Activated T-cell treated with anti-CD3 and anti-CD28 coated beads, Interleukin-2, amount 50 U/mL, for 4 hours (primary cell): ENCODE results near the gene ZC3H12A. TPM values are rescaled to one million over a fixed set of nuclear protein-coding genes. Genes with fewer than 3 reads are reported as not detected.
A peak's percentile ranks its signal among the peaks of the same experiment; 100 is the strongest.
"Not testable (repeated sequence)": the region's sequence is repeated elsewhere in the genome, so short reads cannot be mapped to it uniquely, and the experiment has no call there.

Source experiments
- ATAC-seq, 2 donors: fragments of 200-7000 bp; cut with Tn5 transposase; one replicate each; pipeline ENCODE4 v1.10.0; 2021
- DNase-seq: peaks from one replicate; pipeline ENCODE4 v3.0.0-alpha.2; 2020
- H3K27me3 Mint-ChIP-seq: one replicate; pipeline ENCODE4 v1.8.0; 2021; ENCODE audit warnings: low read depth, mixed read lengths
- H3K36me3 Mint-ChIP-seq: one replicate; pipeline ENCODE4 v1.8.0; 2022; ENCODE audit warnings: mixed read lengths; ENCODE audit not compliant: insufficient read depth
- H3K4me1 Mint-ChIP-seq: one replicate; pipeline ENCODE4 v1.8.0; 2021; ENCODE audit warnings: low read depth, mixed read lengths
- H3K4me3 Mint-ChIP-seq: one replicate; pipeline ENCODE4 v1.8.0; 2021; ENCODE audit warnings: mild to moderate bottlenecking, moderate library complexity, mixed read lengths
- H3K9me3 Mint-ChIP-seq: one replicate; pipeline ENCODE4 v1.8.0; 2021; ENCODE audit warnings: mixed read lengths
- total RNA-seq, 3 donors: library from RNA; stranded (reverse); gene quantifications; one replicate each; pipeline ENCODE4 v1.2.1, GENCODE V29; 2021

The ZC3H12A gene
- total RNA-seq, 3 donors from 2014 or later, result 48.7 to 64.8 (median 59.8) TPM

DNA sequence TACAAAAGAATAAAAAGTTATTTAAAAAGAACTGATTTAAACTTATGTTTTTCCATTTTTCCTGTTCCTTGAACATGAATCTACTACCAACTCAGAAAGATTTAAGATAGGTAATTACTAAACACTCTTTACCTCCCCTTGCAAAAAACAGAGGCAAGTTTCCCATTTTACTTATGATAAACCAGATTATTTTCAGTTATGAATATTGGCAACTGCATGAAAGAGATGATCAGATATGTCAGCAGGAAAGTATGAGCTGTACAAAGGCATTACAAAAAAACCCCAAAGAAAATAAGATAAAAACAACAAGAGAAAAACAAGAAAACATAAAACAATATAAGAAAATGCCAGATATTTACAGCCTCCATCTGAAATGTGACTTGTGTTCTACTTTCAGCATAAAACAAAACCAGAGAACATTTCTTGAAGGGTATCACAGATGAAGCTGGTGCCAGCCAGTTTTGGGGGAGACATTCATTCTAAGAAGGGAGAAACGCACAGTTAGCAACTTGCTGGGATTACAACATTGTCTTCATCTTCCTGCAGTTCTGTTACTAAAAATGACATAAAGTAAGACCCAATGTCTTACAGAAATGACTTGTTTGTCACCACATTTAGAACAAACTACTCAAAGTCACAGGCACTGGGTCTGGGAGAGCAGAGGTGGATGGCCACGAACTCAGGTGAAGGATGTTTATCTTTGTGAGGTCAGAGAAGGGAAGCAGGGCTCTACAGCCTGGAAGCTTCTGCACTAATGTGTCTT is 19.1 kb downstream of the ZC3H12A start:
- Mint-ChIP-seq H3K27me3 (no peaks in the 10 kb centered on the region), H3K9me3 (no peaks in the 10 kb centered on the region), H3K4me1 (peaks cover 11% of the 10 kb centered on the region), H3K4me3 (no peak overlapping the region), H3K36me3 (peaks cover 24% of the 10 kb centered on the region)
- ATAC-seq (peak; percentile 37 to 61), DNase-seq (no peak)

GRCh38 chr1:37495875-37496274 is 21.5 kb downstream of the ZC3H12A start:
- no peak for ATAC-seq
- Mint-ChIP-seq H3K36me3 (peaks cover 25% of the 10 kb centered on the region), H3K4me1 (peaks cover 11% of the 10 kb centered on the region)

DNA sequence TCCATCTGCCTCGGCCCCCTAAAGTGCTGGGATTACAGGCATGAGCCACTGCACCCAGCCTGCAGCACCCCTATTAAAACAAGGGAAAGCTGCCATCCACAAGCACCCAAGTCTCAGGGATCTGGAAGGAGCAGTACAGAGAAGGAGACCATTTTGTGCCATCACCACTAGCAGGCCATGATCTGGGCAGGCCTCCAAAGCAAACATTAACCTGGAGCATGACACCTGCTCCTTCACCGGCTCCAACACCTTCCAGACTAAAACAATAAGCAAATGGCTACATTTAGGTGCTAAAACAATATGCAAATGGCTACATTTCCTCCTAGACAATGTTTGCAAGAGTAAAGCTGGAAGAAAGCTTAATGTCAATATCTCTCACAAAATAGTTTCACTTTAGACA is 23.5 kb downstream of the ZC3H12A start:
- ATAC-seq, result no peak
- Mint-ChIP-seq H3K9me3 (no peaks in the 10 kb centered on the region), H3K4me1 (peaks cover 11% of the 10 kb centered on the region), H3K27me3 (no peaks in the 10 kb centered on the region), H3K36me3 (peaks cover 31% of the 10 kb centered on the region), H3K4me3 (no peak overlapping the region)
- no peak for DNase-seq

More at GRCh38 chr1:37495875-37496274, 21.5 kb downstream of the ZC3H12A start:
- Mint-ChIP-seq H3K4me3 (no peak overlapping the region), H3K9me3 (no peaks in the 10 kb centered on the region), H3K27me3 (no peaks in the 10 kb centered on the region)
- no peak for DNase-seq

DNA sequence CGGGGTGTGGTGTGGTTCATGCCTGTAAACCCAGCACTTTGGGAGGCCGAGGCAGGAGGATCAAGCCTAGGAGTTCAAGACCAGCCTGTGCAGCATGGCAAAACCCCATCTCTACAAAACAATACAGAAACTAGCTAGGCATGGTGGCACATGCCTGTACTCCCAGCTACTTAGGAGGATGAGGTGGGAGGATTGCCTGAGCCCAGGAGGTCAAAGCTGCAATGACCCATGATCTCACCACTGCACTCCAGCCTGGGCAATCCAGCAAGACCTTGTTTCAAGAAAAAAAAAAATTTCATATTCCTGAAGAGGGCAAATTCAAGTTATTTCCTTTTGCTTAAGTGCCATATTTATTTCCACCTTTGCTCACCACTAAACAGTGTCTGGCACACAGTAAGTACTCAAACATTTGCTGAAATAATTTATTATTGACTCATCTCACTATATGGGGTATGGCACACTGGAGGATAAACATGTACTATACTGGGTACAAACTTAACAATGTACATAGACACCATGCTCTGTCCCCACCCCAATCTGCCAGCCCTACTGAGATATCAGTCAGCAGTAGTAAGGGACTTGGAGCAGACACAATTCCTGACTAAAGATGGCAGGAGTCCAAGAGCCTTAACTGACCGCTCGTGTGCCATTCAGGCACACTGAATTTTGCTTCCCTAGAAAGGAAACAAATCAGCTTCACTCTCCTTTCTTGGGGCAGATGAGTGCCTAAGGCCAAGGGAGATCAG is 24.7 kb downstream of the ZC3H12A start:
- ATAC-seq (no peak), DNase-seq (no peak)
- Mint-ChIP-seq H3K9me3 (no peaks in the 10 kb centered on the region), H3K4me3 (no peak overlapping the region), H3K36me3 (peaks cover 24% of the 10 kb centered on the region), H3K27me3 (no peaks in the 10 kb centered on the region), H3K4me1 (peaks cover 7% of the 10 kb centered on the region)

GRCh38 chr1:37501661-37502060 is 27.3 kb downstream of the ZC3H12A start:
- Mint-ChIP-seq H3K9me3 (no peaks in the 10 kb centered on the region), H3K27me3 (no peaks in the 10 kb centered on the region), H3K4me3 (no peak overlapping the region), H3K36me3 (peaks cover 29% of the 10 kb centered on the region), H3K4me1 (peaks cover 8% of the 10 kb centered on the region)
- ATAC-seq (no peak), DNase-seq (no peak)

DNA sequence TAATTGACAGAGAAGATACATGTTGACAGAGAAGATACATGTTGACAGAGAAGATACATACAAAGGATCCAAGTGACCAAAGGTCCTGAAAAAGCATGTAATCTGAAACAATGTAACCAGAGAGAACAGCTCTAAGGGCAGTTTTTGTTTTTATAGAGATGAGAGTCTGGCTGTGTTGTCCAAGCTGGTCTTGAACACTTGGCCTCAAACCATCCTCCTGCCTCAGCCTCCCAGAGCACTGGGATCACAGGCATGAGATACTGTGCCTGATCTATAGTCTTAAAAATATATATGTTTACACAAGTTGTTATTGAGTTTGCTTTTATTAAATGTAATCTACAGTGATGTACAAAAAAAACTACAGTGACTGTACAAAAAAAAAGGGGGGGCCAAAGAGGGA is 27.7 kb downstream of the ZC3H12A start:
- no peak for DNase-seq
- Mint-ChIP-seq H3K4me3 (no peak overlapping the region), H3K27me3 (no peaks in the 10 kb centered on the region), H3K36me3 (peaks cover 31% of the 10 kb centered on the region), H3K9me3 (no peaks in the 10 kb centered on the region), H3K4me1 (peaks cover 6% of the 10 kb centered on the region)
- no peak for ATAC-seq

DNA sequence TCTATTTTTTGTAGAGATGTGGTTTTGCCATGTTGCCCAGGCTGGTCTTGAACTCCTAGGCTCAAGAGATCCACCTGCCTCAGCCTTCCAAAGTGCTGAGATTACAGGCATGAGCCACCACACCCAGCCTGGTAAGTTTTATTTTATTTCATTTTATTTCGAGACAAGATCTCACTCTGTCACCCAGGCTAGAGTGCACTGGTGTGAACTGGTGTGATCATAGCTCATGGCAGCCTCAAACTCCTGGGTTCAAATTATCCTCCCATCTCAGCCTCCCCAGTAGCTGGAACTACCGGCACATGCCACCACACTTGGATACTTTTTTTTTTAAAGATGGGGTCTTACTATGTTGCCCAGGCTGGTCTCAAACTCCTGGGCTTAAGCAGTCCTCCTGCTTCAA is 28.4 kb downstream of the ZC3H12A start:
- not testable (repeated sequence) for ATAC-seq, H3K4me3 Mint-ChIP-seq, H3K9me3 Mint-ChIP-seq, DNase-seq, H3K4me1 Mint-ChIP-seq, H3K27me3 Mint-ChIP-seq
- H3K36me3 Mint-ChIP-seq, result peaks cover 36% of the 10 kb centered on the region

GRCh38 chr1:37506740-37507139 is 32.4 kb downstream of the ZC3H12A start:
- H3K27me3 Mint-ChIP-seq, result no peaks in the 10 kb centered on the region
- peaks cover 37% of the 10 kb centered on the region for H3K36me3 Mint-ChIP-seq
- no peaks in the 10 kb centered on the region for H3K9me3 Mint-ChIP-seq
- peaks cover 20% of the 10 kb centered on the region for H3K4me1 Mint-ChIP-seq
- ATAC-seq (no peak), DNase-seq (no peak)
- no peak overlapping the region for H3K4me3 Mint-ChIP-seq

DNA sequence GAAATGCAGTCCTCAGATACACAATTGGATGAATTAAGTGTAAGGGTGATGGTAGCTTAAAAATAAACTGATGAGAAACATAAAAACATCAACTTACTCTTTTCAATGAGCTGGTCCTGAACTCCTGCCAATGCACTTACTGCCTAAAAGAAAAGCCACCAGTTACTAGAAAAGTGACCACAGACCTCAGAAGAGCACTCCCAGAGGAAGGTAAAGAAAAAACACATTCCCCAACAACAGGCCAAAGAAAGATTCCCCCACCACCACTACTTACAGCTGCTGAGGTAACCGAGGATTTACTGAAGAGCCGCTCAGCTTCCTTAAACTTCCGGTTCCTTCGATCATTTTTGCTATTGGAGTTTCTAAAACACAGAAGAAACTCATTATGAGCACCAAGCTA is 34.8 kb downstream of the ZC3H12A start:
- ATAC-seq, result no peak
- no peak overlapping the region for H3K4me3 Mint-ChIP-seq
- no peak for DNase-seq
- peaks cover 37% of the 10 kb centered on the region for H3K4me1 Mint-ChIP-seq
- no peaks in the 10 kb centered on the region for H3K27me3 Mint-ChIP-seq
- H3K9me3 Mint-ChIP-seq, result no peaks in the 10 kb centered on the region
- H3K36me3 Mint-ChIP-seq, result peaks cover 44% of the 10 kb centered on the region

DNA sequence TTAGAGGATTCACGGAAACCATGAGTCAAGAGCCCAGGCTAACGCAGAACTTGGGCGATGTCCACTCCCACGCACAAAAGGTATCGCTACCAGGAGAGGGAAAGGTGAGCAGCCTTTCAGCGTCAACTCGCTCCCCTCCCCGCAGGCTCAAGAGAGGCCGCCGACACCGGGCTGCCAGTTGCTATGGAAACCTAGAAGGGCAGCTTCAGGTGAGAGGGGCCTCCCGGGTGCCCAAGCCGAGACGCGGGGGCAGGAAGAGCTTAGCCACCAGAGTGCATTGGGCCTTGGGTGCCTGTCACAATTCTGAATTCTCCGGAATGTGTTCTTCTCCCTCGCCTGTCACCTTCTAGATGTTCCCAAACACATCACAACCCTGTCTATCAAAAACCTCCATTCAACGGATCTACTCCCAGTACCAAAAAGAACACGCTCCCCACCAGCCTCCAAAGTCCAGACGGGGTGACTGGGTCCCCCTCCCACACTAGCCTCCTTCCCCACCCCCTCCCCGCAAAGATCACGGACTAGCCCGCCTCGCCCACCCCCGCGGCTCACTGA is 39.5 kb downstream of the ZC3H12A start:
- peak; percentile 66 for DNase-seq
- ATAC-seq, result peak; percentile 38 to 41
- no peaks in the 10 kb centered on the region for H3K27me3 Mint-ChIP-seq
- H3K36me3 Mint-ChIP-seq, result peaks cover 23% of the 10 kb centered on the region
- H3K4me3 Mint-ChIP-seq, result peak overlapping the region; percentile 99
- H3K4me1 Mint-ChIP-seq, result peaks cover 44% of the 10 kb centered on the region
- H3K9me3 Mint-ChIP-seq, result no peaks in the 10 kb centered on the region

DNA sequence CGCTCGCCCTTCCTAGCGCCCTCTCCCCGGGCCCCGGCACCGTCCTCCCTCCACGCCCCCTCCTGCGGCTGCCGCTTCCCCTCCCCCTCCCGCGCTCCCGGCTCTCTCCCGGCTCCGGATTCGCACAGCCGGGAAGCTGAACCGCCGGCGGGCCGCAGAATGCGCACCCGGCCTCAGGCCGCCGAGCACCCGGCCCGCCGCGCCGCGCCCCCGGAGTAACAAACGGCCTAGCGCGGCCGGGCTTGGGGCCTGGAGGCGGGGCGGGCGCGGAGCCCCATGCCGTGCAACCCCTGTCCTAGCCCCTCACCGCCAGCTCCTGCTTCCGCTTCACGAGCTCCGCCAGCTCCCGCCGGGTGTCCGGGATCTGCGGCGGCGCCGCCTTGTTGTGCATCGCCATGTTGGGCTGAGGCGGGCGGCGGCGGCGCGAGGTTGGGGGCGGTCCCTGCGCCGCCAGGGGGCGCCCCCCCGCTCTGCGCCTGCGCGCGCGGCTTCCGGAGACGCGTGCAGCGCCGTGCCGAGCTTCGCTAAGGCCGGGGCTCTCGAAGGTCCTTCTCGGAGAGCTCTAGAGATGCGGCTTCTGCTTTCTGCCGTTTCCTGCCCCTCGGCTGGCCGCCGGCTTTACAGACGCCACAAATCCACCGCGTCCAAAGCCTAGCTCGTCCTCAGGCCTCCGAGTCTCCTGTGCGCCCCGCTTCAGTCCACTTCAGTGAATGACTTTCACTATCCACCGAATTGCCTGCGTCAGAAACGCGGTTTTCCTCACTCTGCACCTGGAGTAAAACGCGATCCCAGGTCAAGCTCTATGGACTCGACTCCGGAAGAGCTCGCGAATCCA is 40.2 kb downstream of the ZC3H12A start, which contains the start of gene MEAF6:
TSS of gene MEAF6 (minus strand) at position 417 of the 835 bp plus-strand sequence. CDS start at position 397, 20 bp downstream.
- Mint-ChIP-seq H3K27me3 (no peaks in the 10 kb centered on the region), H3K9me3 (no peaks in the 10 kb centered on the region), H3K4me1 (peaks cover 45% of the 10 kb centered on the region), H3K4me3 (peak within 1 kb of the TSS; percentile 99), H3K36me3 (peaks cover 17% of the 10 kb centered on the region)
- DNase-seq, result peak; percentile 79
- peak; percentile 94 for ATAC-seq

- Mint-ChIP-seq H3K36me3 (peaks cover 17% of the 10 kb centered on the region), H3K27me3 (no peaks in the 10 kb centered on the region), H3K4me3 (peak overlapping the region; percentile 88), H3K9me3 (no peaks in the 10 kb centered on the region), H3K4me1 (peaks cover 46% of the 10 kb centered on the region)
- DNase-seq (no peak), ATAC-seq (peak in 1 of 2 donors; percentile 1)
These were observed 41.0 kb downstream of the ZC3H12A start for GRCh38 chr1:37515185-37516034.

DNA sequence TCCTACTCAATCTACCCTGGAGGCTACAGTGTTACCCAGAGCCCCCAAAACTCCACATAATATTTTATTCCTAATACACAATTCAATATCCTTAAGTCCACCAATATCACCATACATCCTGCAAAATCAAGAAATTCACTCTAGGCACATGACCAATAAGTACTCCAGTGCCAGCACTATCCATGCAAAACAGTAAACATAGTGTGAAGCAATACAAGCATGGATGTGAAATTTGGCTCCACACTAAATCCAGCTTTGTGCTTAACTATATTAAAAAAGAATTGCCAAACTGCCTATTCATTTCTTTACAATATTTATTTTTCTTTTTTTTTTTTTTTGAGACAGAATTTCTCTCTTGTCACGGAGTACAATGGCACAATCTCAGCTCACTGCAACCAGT is 43.2 kb downstream of the ZC3H12A start:
- Mint-ChIP-seq H3K4me1 (peaks cover 32% of the 10 kb centered on the region), H3K4me3 (no peak overlapping the region), H3K9me3 (no peaks in the 10 kb centered on the region), H3K27me3 (no peaks in the 10 kb centered on the region), H3K36me3 (peaks cover 8% of the 10 kb centered on the region)
- DNase-seq, result no peak
- no peak for ATAC-seq
